ENCODE measurements around the gene ICE2.

ICE2 gene

GRCh38 chr15:60379185-60379524 is 99.8 kb downstream of the ICE2 start:
- TF ChIP-seq SUZ12 (IDR thresholded peaks at IDR 0.05; ENCODE audit: extremely low read depth, insufficient read depth, insufficient read length) (no peak), YY1 (IDR thresholded peaks at IDR 0.05; ENCODE audit: insufficient read depth, insufficient read length) (no peak), ZNF274 (IDR thresholded peaks at IDR 0.05; ENCODE audit: low read depth, low read length) (no peak)
- Histone ChIP-seq H3K9me3 (ENCODE audit: insufficient read depth, low read length) (no peaks in the 10 kb centered on the region), H3K9ac (ENCODE audit: insufficient read length, low read depth) (no peak overlapping the region), H3K4me1 (ENCODE audit: insufficient read depth, insufficient read length) (peaks cover 10% of the 10 kb centered on the region), H3K27me3 (ENCODE audit: insufficient read depth, insufficient read length) (no peaks in the 10 kb centered on the region), H3K36me3 (ENCODE audit: insufficient read depth, insufficient read length, low read length) (peaks cover 79% of the 10 kb centered on the region), H3K4me3 (ENCODE audit: insufficient read length, low read depth) (no peak overlapping the region)
- DNase-seq (ENCODE audit: low read depth, low spot score) = no peak

- Histone ChIP-seq H3K9ac (ENCODE audit: insufficient read length, low read depth) (peak overlapping the region; percentile 8), H3K9me3 (ENCODE audit: insufficient read depth, low read length) (no peaks in the 10 kb centered on the region), H3K4me1 (ENCODE audit: insufficient read depth, insufficient read length) (peaks cover 10% of the 10 kb centered on the region), H3K4me3 (ENCODE audit: insufficient read length, low read depth) (no peak overlapping the region), H3K27me3 (ENCODE audit: insufficient read depth, insufficient read length) (no peaks in the 10 kb centered on the region), H3K36me3 (ENCODE audit: insufficient read depth, insufficient read length, low read length) (peaks cover 79% of the 10 kb centered on the region)
- DNase-seq (ENCODE audit: low read depth, low spot score) = no peak
- no peak for TF ChIP-seq SUZ12 (IDR thresholded peaks at IDR 0.05; ENCODE audit: extremely low read depth, insufficient read depth, insufficient read length)
- TF ChIP-seq ZNF274 (IDR thresholded peaks at IDR 0.05; ENCODE audit: low read depth, low read length) = no peak
- TF ChIP-seq YY1 (IDR thresholded peaks at IDR 0.05; ENCODE audit: insufficient read depth, insufficient read length) = no peak
These were observed 102.3 kb downstream of the ICE2 start for GRCh38 chr15:60376677-60377095.

DNA sequence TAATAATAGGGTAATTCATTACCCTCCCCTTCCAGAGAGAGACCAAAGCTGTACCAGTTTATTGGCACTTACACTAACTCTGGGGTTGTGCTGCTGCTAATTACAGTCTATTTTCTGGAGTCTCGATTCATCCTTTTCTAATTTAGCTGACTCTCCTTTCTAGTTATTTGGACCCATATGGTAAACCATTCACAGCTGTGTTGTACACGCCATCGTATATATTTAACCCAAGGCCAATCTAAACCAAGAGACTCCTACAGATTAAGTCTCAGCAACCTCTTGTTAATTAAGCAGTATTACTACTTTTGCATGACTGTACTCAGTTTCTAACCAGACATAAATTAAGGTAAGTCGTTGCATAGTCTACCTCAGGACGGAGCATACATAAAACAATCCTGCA is 103.6 kb downstream of the ICE2 start:
- H3K36me3 ChIP-seq (ENCODE audit: insufficient read depth, insufficient read length, low read length) = peaks cover 81% of the 10 kb centered on the region
- no peaks in the 10 kb centered on the region for H3K27me3 ChIP-seq (ENCODE audit: insufficient read depth, insufficient read length)
- peaks cover 10% of the 10 kb centered on the region for H3K4me1 ChIP-seq (ENCODE audit: insufficient read depth, insufficient read length)
- no peak for DNase-seq (ENCODE audit: low read depth, low spot score)
- no peak overlapping the region for H3K4me3 ChIP-seq (ENCODE audit: insufficient read length, low read depth)
- H3K9ac ChIP-seq (ENCODE audit: insufficient read length, low read depth) = no peak overlapping the region
- H3K9me3 ChIP-seq (ENCODE audit: insufficient read depth, low read length) = peaks cover 5% of the 10 kb centered on the region; the same call in 1 of the 2 replicates
- TF ChIP-seq ZNF274 (IDR thresholded peaks at IDR 0.05; ENCODE audit: low read depth, low read length) = no peak
- no peak for TF ChIP-seq SUZ12 (IDR thresholded peaks at IDR 0.05; ENCODE audit: extremely low read depth, insufficient read depth, insufficient read length)
- TF ChIP-seq YY1 (IDR thresholded peaks at IDR 0.05; ENCODE audit: insufficient read depth, insufficient read length) = no peak

GRCh38 chr15:60374628-60375081 is 104.3 kb downstream of the ICE2 start:
- Histone ChIP-seq H3K9me3 (ENCODE audit: insufficient read depth, low read length) (peaks cover 12% of the 10 kb centered on the region; the same call in 1 of the 2 replicates), H3K27me3 (ENCODE audit: insufficient read depth, insufficient read length) (no peaks in the 10 kb centered on the region), H3K9ac (ENCODE audit: insufficient read length, low read depth) (no peak overlapping the region), H3K4me3 (ENCODE audit: insufficient read length, low read depth) (no peak overlapping the region), H3K4me1 (ENCODE audit: insufficient read depth, insufficient read length) (peaks cover 7% of the 10 kb centered on the region), H3K36me3 (ENCODE audit: insufficient read depth, insufficient read length, low read length) (peaks cover 81% of the 10 kb centered on the region)
- no peak for TF ChIP-seq ZNF274 (IDR thresholded peaks at IDR 0.05; ENCODE audit: low read depth, low read length)
- TF ChIP-seq SUZ12 (IDR thresholded peaks at IDR 0.05; ENCODE audit: extremely low read depth, insufficient read depth, insufficient read length) = no peak
- no peak for TF ChIP-seq YY1 (IDR thresholded peaks at IDR 0.05; ENCODE audit: insufficient read depth, insufficient read length)
- DNase-seq (ENCODE audit: low read depth, low spot score) = peak; percentile 71

DNA sequence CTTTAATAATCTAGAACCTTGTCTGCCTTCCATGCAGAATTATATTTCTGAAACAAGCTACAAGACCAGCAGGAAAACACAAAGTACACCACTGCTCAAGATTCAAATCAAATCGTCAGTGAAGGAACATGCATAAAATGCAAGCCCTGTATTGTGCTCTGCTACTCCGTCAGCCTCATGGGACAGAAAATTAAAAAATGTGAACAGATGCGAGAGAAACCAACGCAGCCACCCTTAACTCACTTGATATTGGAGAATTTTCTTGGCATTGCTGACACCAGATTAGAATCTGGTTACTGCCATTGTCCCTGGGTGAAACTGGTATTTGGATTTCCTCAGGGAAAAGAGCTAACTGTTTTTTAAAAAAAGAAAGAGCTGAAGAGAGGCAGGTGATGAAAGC is 104.7 kb downstream of the ICE2 start:
- DNase-seq (ENCODE audit: low read depth, low spot score) = no peak
- Histone ChIP-seq H3K4me1 (ENCODE audit: insufficient read depth, insufficient read length) (peaks cover 7% of the 10 kb centered on the region), H3K9ac (ENCODE audit: insufficient read length, low read depth) (no peak overlapping the region), H3K9me3 (ENCODE audit: insufficient read depth, low read length) (peaks cover 16% of the 10 kb centered on the region), H3K36me3 (ENCODE audit: insufficient read depth, insufficient read length, low read length) (peaks cover 81% of the 10 kb centered on the region), H3K27me3 (ENCODE audit: insufficient read depth, insufficient read length) (no peaks in the 10 kb centered on the region), H3K4me3 (ENCODE audit: insufficient read length, low read depth) (no peak overlapping the region)
- TF ChIP-seq YY1 (IDR thresholded peaks at IDR 0.05; ENCODE audit: insufficient read depth, insufficient read length) (no peak), ZNF274 (IDR thresholded peaks at IDR 0.05; ENCODE audit: low read depth, low read length) (no peak), SUZ12 (IDR thresholded peaks at IDR 0.05; ENCODE audit: extremely low read depth, insufficient read depth, insufficient read length) (no peak)

GRCh38 chr15:60373745-60374144 is 105.2 kb downstream of the ICE2 start:
- Histone ChIP-seq H3K9ac (ENCODE audit: insufficient read length, low read depth) (no peak overlapping the region), H3K36me3 (ENCODE audit: insufficient read depth, insufficient read length, low read length) (peaks cover 85% of the 10 kb centered on the region), H3K27me3 (ENCODE audit: insufficient read depth, insufficient read length) (no peaks in the 10 kb centered on the region), H3K9me3 (ENCODE audit: insufficient read depth, low read length) (peaks cover 20% of the 10 kb centered on the region), H3K4me3 (ENCODE audit: insufficient read length, low read depth) (no peak overlapping the region), H3K4me1 (ENCODE audit: insufficient read depth, insufficient read length) (peaks cover 7% of the 10 kb centered on the region)
- no peak for TF ChIP-seq ZNF274 (IDR thresholded peaks at IDR 0.05; ENCODE audit: low read depth, low read length)
- DNase-seq (ENCODE audit: low read depth, low spot score) = no peak

- H3K36me3 ChIP-seq (ENCODE audit: insufficient read depth, insufficient read length, low read length) = peaks cover 84% of the 10 kb centered on the region
These were observed 105.6 kb downstream of the ICE2 start for GRCh38 chr15:60373327-60373726.

More at GRCh38 chr15:60373327-60373726, 105.6 kb downstream of the ICE2 start:
- no peak for TF ChIP-seq SUZ12 (IDR thresholded peaks at IDR 0.05; ENCODE audit: extremely low read depth, insufficient read depth, insufficient read length)
- no peak for TF ChIP-seq ZNF274 (IDR thresholded peaks at IDR 0.05; ENCODE audit: low read depth, low read length)
- TF ChIP-seq YY1 (IDR thresholded peaks at IDR 0.05; ENCODE audit: insufficient read depth, insufficient read length) = no peak
- no peak overlapping the region for H3K4me3 ChIP-seq (ENCODE audit: insufficient read length, low read depth)
- no peaks in the 10 kb centered on the region for H3K27me3 ChIP-seq (ENCODE audit: insufficient read depth, insufficient read length)
- peaks cover 24% of the 10 kb centered on the region for H3K9me3 ChIP-seq (ENCODE audit: insufficient read depth, low read length)
- no peak for DNase-seq (ENCODE audit: low read depth, low spot score)
- no peak overlapping the region for H3K9ac ChIP-seq (ENCODE audit: insufficient read length, low read depth)
- H3K4me1 ChIP-seq (ENCODE audit: insufficient read depth, insufficient read length) = peaks cover 7% of the 10 kb centered on the region
